ENCODE data around the gene ST7. TPM values are rescaled to one million over a fixed set of nuclear protein-coding genes. Genes with fewer than 3 reads are reported as not detected.

The ST7 gene
- total RNA-seq, 2 experiments from 2014 or later: 9.6 to 10.7 TPM

DNA sequence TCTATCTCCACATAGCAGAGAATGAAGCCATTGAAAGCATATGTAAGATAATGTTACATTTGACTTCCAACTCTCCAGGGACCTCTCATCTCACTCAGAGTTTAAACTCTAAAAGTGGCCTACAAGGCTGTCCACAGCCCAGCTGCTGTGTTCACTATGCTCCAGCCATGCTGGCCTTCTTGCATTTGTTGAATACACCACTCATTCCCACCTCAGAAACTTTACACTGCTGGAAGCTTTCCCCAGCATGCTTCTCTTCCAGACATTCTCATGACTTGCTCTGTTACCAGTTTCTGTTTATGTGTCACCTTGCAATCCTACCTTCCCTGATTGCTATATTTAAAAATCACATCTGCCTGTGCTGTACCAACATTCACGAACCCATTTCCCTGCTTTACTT, 202.4 kb downstream of the ST7 start:
- Histone ChIP-seq H3K9me3 (ENCODE audit: low read length) (no peaks in the 10 kb centered on the region), H3K9me2 (ENCODE audit: insufficient read depth, low read length) (no peaks in the 10 kb centered on the region), H3K27ac (ENCODE audit: low read depth, low read length, poor library complexity, severe bottlenecking) (no peak overlapping the region), H3K4me3 (ENCODE audit: low read depth, low read length, poor library complexity, severe bottlenecking) (no peak overlapping the region), H3K4me1 (ENCODE audit: insufficient read depth, low read length, poor library complexity, severe bottlenecking) (no peaks in the 10 kb centered on the region), H3K4me2 (ENCODE audit: low read length) (no peak overlapping the region), H4K20me1 (ENCODE audit: insufficient read depth, low read length) (no peaks in the 10 kb centered on the region), H2AFZ (ENCODE audit: low read length) (no peak overlapping the region), H3K36me3 (ENCODE audit: insufficient read depth, low read length) (no peaks in the 10 kb centered on the region), H3K79me2 (ENCODE audit: insufficient read depth, low read depth, low read length) (no peaks in the 10 kb centered on the region)
- ChIA-PET POLR2A (no interaction called here), CTCF (ENCODE audit: unreplicated experiment) (no interaction called here)
- BruUV-seq (replicated peaks): no TSS peak
- intact Hi-C loops (cut with micrococcal nuclease; ENCODE audit: unreplicated experiment): no loop called here
- no peak for TF ChIP-seq EZH2phosphoT487 (IDR thresholded peaks at IDR 0.05; ENCODE audit: borderline replicate concordance, low read depth, low read length)
- TF ChIP-seq, protein P1, sequence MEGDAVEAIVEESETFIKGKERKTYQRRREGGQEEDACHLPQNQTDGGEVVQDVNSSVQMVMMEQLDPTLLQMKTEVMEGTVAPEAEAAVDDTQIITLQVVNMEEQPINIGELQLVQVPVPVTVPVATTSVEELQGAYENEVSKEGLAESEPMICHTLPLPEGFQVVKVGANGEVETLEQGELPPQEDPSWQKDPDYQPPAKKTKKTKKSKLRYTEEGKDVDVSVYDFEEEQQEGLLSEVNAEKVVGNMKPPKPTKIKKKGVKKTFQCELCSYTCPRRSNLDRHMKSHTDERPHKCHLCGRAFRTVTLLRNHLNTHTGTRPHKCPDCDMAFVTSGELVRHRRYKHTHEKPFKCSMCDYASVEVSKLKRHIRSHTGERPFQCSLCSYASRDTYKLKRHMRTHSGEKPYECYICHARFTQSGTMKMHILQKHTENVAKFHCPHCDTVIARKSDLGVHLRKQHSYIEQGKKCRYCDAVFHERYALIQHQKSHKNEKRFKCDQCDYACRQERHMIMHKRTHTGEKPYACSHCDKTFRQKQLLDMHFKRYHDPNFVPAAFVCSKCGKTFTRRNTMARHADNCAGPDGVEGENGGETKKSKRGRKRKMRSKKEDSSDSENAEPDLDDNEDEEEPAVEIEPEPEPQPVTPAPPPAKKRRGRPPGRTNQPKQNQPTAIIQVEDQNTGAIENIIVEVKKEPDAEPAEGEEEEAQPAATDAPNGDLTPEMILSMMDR (conservative IDR thresholded peaks at IDR 0.05; ENCODE audit: low read length): no peak
- DNase-seq (ENCODE audit: low spot score): no peak

DNA sequence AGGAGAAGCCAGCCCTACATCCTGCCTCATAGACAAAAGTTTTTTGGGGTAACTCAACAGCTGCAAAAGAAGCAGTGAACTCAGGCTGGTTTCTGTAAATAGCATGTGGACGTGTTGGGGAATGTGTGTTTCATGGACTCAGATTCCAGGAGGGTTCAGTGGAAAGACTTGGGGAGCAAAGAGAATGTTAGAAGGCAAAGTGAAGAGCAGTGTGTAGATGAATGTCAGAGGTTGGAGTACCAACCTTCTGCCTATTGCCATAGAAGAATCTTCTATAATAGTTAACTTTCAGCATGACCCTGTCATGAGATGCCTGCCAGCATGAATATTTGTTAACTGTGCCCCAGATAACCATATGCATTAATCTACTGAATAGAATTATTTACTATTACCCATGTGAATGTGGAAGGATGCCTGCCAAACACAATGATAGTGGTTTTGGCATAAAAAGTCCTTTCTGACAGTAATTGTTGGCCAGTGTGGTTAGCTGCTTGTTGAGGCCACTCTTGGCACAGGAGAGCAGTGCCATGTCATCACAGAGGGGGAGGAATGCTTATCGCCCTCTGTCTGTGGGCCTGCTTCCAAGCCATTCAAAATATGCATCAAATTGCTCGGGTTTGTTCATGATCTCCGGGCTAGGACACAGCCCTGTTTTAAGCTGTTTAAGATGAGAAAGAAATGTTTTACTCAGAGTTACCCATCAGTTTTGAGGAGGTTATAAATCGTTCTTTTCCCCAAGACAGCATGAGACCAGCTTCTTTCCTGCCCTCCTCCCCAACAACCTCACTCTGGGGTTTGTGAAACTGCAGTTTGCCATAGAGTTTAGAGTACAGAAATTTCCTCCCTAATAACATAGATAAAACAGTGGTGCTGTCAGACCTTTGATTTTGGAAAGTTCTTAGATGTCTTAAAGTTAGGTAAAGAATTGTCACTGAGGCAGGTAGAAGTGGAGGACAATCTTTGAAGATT, 204.2 kb downstream of the ST7 start:
- Histone ChIP-seq H3K4me1 (ENCODE audit: insufficient read depth, low read length, poor library complexity, severe bottlenecking) (no peaks in the 10 kb centered on the region), H3K4me3 (ENCODE audit: low read depth, low read length, poor library complexity, severe bottlenecking) (no peak overlapping the region), H2AFZ (ENCODE audit: low read length) (no peak overlapping the region), H3K9me2 (ENCODE audit: insufficient read depth, low read length) (no peaks in the 10 kb centered on the region), H3K36me3 (ENCODE audit: insufficient read depth, low read length) (no peaks in the 10 kb centered on the region), H3K79me2 (ENCODE audit: insufficient read depth, low read depth, low read length) (no peaks in the 10 kb centered on the region), H3K27ac (ENCODE audit: low read depth, low read length, poor library complexity, severe bottlenecking) (no peak overlapping the region), H3K4me2 (ENCODE audit: low read length) (no peak overlapping the region), H4K20me1 (ENCODE audit: insufficient read depth, low read length) (no peaks in the 10 kb centered on the region), H3K9me3 (ENCODE audit: low read length) (no peaks in the 10 kb centered on the region)
- TF ChIP-seq EZH2phosphoT487 (IDR thresholded peaks at IDR 0.05; ENCODE audit: borderline replicate concordance, low read depth, low read length): no peak
- TF ChIP-seq, protein P1 (conservative IDR thresholded peaks at IDR 0.05; ENCODE audit: low read length): 0 out of 2 replicates have a peak, but pooled peaks have one; percentile 12
- DNase-seq (ENCODE audit: low spot score): no peak
- ChIA-PET POLR2A (no interaction called here), CTCF (ENCODE audit: unreplicated experiment) (no interaction called here)
- intact Hi-C loops (cut with micrococcal nuclease; ENCODE audit: unreplicated experiment): no loop called here
- no TSS peak for BruUV-seq (replicated peaks)

All from OCI-LY7 (cell line).